Peyer's patch (tissue), 4 donors: Measurements from ENCODE around the gene A2ML1.

Experiments
- POLR2A ChIP-seq, 2 donors: fragments of 450-650 bp; IDR thresholded peaks; one replicate each; pipeline ENCODE4 v1.5.1; 2017; ENCODE audit warnings: antibody characterized with exemption in 2 of 2, mild to moderate bottlenecking in 2 of 2, moderate library complexity in 2 of 2
- TF ChIP-seq, protein P1 (sequence below), 6 experiments: fragments of 450-650 bp in 4 of 6; fragments of 200-600 bp in 2 of 6; sonication (generic) in 1 of 6; IDR thresholded peaks; one replicate each; pipeline ENCODE4 v1.5.1; 2017 to 2019; ENCODE audit warnings: antibody characterized with exemption in 6 of 6, mild to moderate bottlenecking in 3 of 6, moderate library complexity in 1 of 6

DNA sequence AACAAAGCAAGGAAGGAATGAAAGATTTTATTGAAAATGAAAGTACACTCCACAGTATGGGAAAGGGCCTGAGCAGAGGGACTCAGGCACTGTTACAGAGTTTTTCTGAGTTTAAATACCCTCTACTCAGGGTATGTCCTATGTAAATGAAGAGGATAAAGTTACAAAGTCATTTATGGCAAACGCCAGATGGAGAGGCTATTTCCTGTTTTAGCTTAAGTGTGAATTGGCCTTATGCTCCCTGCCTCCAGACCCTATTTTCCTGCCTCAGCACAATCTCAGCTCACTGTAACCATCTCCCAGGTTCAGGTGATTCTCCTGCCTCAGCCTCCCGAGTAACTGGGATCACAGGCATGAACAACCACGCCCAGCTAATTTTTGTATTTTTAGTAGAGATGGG, 85.1 kb downstream of the A2ML1 start:
- TF ChIP-seq, protein P1, sequence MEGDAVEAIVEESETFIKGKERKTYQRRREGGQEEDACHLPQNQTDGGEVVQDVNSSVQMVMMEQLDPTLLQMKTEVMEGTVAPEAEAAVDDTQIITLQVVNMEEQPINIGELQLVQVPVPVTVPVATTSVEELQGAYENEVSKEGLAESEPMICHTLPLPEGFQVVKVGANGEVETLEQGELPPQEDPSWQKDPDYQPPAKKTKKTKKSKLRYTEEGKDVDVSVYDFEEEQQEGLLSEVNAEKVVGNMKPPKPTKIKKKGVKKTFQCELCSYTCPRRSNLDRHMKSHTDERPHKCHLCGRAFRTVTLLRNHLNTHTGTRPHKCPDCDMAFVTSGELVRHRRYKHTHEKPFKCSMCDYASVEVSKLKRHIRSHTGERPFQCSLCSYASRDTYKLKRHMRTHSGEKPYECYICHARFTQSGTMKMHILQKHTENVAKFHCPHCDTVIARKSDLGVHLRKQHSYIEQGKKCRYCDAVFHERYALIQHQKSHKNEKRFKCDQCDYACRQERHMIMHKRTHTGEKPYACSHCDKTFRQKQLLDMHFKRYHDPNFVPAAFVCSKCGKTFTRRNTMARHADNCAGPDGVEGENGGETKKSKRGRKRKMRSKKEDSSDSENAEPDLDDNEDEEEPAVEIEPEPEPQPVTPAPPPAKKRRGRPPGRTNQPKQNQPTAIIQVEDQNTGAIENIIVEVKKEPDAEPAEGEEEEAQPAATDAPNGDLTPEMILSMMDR (IDR thresholded peaks at IDR 0.05): no peak
- no peak for TF ChIP-seq POLR2A (IDR thresholded peaks at IDR 0.05)
